Sigmoid colon (tissue), 3 donors: ENCODE results near the gene CERS6.

Source experiments
- POLR2A ChIP-seq, 2 donors: fragments of 450-650 bp; IDR thresholded peaks; one replicate each; pipeline ENCODE4 v1.6.1; 2016; ENCODE audit warnings: antibody characterized with exemption in 2 of 2, mild to moderate bottlenecking in 2 of 2, moderate library complexity in 2 of 2
- TF ChIP-seq, protein P1 (sequence below), 4 experiments: fragments of 450-650 bp in 3 of 4; fragments of 200-600 bp in 1 of 4; IDR thresholded peaks; one replicate each; pipeline ENCODE4 v1.5.1; 2016 to 2019; ENCODE audit warnings: antibody characterized with exemption in 4 of 4, mild to moderate bottlenecking in 3 of 4, moderate library complexity in 2 of 4

DNA sequence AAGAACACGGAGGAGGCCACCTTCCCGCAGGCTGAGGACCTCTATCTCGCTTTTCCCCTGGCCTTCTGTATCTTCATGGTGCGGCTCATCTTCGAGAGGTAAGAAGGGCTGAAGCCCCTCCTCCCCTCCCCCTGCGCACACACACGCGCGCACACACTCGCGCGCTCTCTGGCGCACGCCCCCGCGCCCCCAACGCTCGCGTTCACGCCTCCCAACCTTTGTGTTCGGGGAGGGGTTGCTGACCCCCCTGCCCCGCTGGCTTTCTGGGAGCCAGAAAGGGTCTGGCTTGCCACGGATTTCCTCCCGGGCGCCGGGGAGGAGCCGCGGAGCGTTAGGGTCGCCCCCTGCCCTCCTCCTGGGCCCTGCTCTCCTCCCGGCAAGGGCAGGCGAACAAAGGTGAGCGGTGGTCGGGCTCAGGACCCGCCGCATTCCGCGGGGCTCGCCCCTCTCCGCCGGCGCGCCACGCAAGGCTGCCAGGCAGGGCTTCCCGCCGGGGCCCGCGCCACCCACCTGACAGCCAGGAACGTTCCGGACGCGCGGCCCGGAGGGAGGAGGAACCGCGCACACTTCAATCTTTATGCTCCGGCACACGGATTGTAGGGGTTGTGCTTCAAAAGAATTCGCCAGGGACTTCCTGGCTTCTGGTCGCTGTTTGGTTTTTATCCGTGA lies 583 bp downstream of the CERS6 start:
- no peak for TF ChIP-seq POLR2A (IDR thresholded peaks at IDR 0.05)
- TF ChIP-seq, protein P1, sequence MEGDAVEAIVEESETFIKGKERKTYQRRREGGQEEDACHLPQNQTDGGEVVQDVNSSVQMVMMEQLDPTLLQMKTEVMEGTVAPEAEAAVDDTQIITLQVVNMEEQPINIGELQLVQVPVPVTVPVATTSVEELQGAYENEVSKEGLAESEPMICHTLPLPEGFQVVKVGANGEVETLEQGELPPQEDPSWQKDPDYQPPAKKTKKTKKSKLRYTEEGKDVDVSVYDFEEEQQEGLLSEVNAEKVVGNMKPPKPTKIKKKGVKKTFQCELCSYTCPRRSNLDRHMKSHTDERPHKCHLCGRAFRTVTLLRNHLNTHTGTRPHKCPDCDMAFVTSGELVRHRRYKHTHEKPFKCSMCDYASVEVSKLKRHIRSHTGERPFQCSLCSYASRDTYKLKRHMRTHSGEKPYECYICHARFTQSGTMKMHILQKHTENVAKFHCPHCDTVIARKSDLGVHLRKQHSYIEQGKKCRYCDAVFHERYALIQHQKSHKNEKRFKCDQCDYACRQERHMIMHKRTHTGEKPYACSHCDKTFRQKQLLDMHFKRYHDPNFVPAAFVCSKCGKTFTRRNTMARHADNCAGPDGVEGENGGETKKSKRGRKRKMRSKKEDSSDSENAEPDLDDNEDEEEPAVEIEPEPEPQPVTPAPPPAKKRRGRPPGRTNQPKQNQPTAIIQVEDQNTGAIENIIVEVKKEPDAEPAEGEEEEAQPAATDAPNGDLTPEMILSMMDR (IDR thresholded peaks at IDR 0.05): no peak
